ENCODE results near the gene SREBF2.

DNA sequence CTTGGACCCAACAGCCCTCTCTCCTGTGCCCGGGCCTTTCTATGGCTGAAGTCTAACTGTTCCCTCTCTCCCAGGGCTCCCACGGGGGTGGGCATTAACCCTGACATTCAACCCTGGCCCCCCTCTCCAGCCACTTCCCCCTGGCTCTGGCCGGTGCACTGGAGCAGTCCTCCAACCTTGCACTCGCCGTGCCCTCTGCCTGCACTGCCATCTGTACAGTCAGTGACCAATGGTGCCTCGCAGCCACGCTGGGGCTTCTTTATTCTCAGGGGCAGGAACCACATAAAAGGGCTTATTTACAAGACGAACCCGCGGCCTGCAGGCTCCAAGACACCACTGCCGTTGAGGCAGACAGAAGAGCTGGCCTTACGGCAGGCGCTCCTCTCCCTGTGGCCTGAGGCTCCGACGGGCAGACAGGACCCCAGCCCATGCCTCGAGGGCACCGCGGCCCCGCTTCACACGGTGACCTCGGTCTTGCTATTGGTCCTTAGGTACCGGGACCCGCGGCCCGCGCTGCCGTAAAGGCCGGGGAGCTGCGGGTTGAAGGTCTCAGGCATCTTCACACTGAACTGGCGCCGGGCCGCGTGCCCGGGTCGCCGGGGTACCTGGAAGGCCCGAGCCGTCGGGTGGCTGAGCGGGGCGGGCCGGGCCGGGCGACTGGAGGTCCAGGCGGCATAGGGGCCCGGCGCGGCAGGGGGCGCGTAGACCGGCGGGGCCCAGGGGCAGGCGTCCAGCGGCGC, 76.6 kb downstream of the SREBF2 start:
- TF ChIP-seq CTCF (conservative IDR thresholded peaks at IDR 0.05; ENCODE audit: low read length) (no peak), EZH2phosphoT487 (IDR thresholded peaks at IDR 0.05; ENCODE audit: borderline replicate concordance) (no peak)

Data from Loucy (cell line).